Left cardiac atrium (tissue), 4 donors: ENCODE measurements around the gene VPS9D1. TPM values are rescaled to one million over a fixed set of nuclear protein-coding genes. Genes with fewer than 3 reads are reported as not detected.

Experiments used
- ATAC-seq, 2 donors: fragments of 200-7000 bp; cut with Tn5 transposase; one replicate each; pipeline ENCODE4 v1.9.1; 2020; ENCODE audit warnings: mild to moderate bottlenecking in 2 of 2, moderate library complexity in 2 of 2
- DNase-seq: peaks from one replicate; pipeline ENCODE4 v3.0.0-alpha.2; 2020
- intact Hi-C, 2 donors: fragments of 100-400 bp; cut with DNase I; formaldehyde crosslinking; loops; one replicate each; pipeline versions ENCODE4 v1.14.1 to v1.15.1; 2022 to 2023
- total RNA-seq, 2 donors: library from RNA; stranded (reverse); fragmentation: NEBNext Ultra II Directional; extraction: Animal tissue kit (Norgen Biotek cat#: 25700); gene quantifications; one replicate each; pipeline ENCODE4 v1.2.1, GENCODE V29; 2021
- donor health status: DM: no; HTN: yes; CAD: no.
- donor health status: DM: no; HTN: yes; CAD: no; lungs with severe emphysema.
- donor health status: DM: yes; HTN: yes; CAD: no.
- donor health status: Dilated cardiomyopathy.

VPS9D1 gene
- total RNA-seq, 2 donors from 2014 or later = 11.6 to 12.6 TPM

DNA sequence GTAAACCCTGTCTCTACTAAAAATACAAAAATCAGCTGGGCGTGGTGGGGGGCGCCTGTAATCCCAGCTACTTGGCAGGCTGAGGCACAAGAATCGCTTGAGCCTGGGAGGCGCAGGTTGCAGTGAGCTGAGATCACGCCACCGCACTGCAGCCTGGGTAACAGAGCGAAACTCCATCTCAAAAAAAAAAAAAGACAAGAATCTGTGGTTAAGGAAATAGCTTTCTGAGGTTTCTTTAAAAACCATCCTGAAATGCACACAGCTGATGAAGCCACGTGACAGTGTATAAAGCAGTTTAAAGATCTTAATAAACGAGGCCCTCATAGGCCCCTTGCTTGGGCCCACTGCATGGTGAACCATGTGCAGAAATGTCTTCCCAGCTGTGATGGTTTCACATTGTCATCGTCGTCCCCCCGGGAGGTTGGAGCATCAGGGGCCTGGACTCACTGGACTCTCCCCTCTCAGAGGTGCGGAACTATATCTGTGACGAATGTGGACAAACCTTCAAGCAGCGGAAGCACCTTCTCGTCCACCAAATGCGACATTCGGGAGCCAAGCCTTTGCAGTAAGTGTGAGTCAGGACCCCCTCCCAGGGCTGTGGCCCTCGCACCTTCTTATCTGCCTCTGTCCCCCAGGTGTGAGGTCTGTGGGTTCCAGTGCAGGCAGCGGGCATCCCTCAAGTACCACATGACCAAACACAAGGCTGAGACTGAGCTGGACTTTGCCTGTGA is 16.8 kb upstream of the VPS9D1 start:
- ATAC-seq (no peak), DNase-seq (no peak)
- intact Hi-C loops = no loop called here

- intact Hi-C loops = no loop called here
- no peak for DNase-seq
- ATAC-seq = no peak
Observed at GRCh38 chr16:89736554-89736953, 15.9 kb upstream of the VPS9D1 start.

- DNase-seq = no peak
- intact Hi-C loops = no loop called here
- no peak for ATAC-seq
Observed at GRCh38 chr16:89733792-89734191, 13.1 kb upstream of the VPS9D1 start.

GRCh38 chr16:89733322-89733721 is 12.6 kb upstream of the VPS9D1 start:
- ATAC-seq (no peak), DNase-seq (no peak)
- intact Hi-C loops = no loop called here

- intact Hi-C loops = no loop called here
- DNase-seq (no peak), ATAC-seq (no peak)
Observed at GRCh38 chr16:89732918-89733242, 12.2 kb upstream of the VPS9D1 start.

- intact Hi-C loops = no loop called here
- ATAC-seq (no peak), DNase-seq (no peak)
Observed at GRCh38 chr16:89732142-89732917, 11.6 kb upstream of the VPS9D1 start.

DNA sequence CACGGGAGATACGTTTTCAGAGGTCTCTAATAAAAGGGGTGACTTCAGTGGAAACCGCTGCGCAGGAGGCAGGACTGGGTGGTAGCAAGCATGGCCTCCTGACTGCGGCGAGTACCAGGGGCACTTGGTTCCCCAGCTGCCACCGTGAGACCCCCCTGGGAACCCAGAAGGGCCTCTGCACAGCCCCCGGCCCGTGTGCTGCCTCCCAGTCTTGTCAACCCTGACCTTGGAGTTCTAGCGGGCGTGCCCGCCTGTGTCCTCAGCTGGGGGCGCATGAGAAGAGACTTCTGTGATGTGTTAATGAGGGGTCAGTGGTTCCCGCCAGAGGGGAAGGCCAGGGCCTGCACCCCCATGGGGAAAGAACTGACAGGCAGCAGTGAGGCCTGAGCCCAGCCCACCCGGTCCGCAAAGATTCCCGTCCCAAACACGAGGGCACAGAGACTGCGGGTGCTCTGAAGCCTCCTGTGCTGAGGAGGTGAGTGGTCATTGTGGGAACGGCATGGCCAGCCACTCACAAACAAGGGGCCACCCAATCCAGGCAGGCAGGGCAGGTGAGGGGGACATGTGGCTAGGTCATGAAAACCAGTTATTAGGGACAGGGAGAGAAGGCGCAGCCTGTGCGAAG is 10.0 kb upstream of the VPS9D1 start:
- ATAC-seq (no peak), DNase-seq (no peak)
- intact Hi-C loops = no loop called here

DNA sequence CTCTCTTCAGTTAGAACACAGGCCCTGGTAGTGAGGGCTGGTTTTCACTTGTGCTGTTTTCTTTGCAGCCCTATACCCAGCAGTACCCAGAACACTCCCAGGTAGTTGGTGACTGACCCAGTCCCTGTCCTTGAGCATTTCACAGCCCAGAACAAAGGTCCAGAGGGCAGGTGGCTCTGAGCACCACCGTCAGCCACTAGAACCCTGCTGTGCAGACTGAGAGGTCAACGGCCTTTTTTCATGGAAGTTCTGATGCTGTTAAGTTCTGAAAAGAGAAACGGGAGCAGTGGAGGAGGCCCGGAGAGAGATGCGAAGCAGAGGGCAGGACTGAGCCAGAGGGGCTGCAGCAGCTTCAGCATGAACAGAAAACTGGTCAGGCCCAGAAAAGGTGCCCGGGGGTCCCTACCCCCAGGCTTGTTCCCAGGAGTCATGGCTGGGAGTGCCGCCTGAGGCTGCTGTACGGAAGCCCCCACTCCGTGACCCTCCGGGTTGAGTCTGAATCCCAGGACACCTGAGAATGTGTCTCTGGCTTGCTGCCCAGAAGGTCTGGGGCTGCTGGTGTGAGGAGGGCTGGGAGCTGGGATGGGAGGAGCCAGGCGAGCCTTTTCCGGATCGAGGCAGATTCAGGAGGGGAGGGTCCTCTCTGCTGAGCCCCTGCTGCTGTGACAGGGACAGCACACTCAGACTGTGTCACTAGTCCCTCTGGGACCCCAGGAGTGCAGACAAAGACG is 9.3 kb upstream of the VPS9D1 start:
- intact Hi-C loops = no loop called here
- ATAC-seq (peak; percentile 11 to 41), DNase-seq (no peak)

DNA sequence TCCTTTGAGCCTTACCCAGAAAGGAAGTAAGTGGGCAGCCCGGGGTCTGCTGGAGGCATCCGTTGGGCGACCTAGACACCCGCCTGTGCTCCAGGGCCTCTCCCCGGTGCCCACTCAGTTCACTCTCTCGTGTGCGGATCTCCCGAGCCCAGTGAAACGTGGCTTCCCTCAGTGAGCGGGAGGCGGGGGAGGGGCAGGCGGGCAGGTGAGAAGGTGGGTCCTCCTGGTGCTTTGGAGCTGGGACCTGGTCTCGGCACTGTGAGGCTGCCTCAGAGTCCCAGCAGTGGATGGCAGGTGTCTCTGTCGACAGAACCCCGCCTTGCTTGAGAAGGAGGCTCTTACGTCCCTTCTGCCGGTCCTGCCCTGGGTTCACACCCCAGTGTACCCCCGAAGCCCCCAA is 8.6 kb upstream of the VPS9D1 start:
- DNase-seq (no peak), ATAC-seq (no peak)
- intact Hi-C loops = no loop called here

GRCh38 chr16:89727406-89728120 is 6.9 kb upstream of the VPS9D1 start:
- no peak for ATAC-seq
- intact Hi-C loops = no loop called here
- no peak for DNase-seq

DNA sequence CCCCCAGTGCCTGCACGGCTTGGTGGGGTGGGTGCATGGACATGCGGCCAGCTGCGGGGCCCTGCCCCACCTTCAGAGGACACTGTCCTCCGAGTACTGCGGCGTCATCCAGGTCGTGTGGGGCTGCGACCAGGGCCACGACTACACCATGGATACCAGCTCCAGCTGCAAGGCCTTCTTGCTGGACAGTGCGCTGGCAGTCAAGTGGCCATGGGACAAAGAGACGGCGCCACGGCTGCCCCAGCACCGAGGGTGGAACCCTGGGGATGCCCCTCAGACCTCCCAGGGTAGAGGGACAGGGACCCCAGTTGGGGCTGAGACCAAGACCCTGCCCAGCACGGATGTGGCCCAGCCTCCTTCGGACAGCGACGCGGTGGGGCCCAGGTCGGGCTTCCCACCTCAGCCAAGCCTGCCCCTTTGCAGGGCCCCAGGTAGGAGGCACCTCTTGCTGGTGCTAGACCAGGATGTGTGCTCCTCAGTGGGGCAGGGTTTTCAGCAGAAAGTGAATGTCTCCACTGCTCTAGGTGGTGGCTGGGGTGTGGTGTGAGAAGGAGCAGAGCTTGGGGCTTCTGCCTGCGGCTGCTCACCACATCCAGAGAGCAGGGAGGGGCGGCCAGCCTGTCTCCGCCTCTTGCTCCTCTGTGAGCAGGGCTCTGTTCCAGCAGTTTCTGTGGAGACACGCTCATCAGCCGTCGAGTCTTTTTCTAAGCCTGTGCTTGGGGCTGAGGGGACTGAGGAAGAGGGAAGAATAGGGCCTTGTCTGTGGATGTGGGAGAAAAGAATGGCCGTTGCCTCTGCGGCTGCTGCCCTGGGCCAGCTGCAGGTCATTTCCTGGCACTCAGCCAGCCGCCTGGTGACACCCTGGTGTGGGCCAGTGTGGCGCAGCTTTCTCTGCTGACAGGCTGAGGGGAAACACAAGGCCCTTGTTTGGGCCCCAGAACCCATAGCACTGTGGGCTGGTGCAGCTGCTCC is 2.9 kb upstream of the VPS9D1 start:
- intact Hi-C loops = no loop called here
- peak; percentile 71 for DNase-seq

DNA sequence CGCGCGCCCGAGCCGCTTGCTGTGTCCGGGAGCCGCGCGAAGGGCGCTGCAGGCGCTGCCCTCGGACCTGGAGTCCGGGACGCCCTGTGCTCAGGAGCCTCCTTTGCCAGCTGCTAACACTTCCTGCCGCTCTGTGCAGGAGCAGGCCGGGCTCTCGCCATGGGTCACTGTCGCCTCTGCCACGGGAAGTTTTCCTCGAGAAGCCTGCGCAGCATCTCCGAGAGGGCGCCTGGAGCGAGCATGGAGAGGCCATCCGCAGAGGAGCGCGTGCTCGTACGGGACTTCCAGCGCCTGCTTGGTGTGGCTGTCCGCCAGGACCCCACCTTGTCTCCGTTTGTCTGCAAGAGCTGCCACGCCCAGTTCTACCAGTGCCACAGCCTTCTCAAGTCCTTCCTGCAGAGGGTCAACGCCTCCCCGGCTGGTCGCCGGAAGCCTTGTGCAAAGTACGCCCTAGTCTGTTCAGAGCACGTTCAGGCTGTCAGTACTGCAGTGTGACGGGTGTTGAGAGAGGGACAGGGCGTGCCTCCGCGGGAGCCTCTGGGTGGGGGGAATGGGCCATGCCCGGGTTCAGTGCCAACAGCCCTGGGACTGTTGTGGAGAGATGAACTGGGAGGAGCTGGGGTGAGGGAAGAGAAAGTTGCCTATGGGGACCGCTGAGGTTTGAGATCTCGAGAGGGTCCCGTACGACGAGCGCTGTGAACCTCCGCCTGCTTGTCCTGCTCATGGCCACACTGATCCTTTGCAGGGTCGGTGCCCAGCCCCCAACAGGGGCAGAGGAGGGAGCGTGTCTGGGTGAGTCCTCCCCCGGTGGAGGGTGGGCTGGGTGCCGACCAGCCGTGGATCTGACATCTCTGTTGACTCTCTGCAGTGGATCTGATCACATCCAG is 1.9 kb upstream of the VPS9D1 start:
- intact Hi-C loops = no loop called here
- ATAC-seq (peak; percentile 9 to 21), DNase-seq (peak; percentile 90)

More for the DNA sequence above, 2.9 kb upstream of the VPS9D1 start:
- no peak for ATAC-seq

DNA sequence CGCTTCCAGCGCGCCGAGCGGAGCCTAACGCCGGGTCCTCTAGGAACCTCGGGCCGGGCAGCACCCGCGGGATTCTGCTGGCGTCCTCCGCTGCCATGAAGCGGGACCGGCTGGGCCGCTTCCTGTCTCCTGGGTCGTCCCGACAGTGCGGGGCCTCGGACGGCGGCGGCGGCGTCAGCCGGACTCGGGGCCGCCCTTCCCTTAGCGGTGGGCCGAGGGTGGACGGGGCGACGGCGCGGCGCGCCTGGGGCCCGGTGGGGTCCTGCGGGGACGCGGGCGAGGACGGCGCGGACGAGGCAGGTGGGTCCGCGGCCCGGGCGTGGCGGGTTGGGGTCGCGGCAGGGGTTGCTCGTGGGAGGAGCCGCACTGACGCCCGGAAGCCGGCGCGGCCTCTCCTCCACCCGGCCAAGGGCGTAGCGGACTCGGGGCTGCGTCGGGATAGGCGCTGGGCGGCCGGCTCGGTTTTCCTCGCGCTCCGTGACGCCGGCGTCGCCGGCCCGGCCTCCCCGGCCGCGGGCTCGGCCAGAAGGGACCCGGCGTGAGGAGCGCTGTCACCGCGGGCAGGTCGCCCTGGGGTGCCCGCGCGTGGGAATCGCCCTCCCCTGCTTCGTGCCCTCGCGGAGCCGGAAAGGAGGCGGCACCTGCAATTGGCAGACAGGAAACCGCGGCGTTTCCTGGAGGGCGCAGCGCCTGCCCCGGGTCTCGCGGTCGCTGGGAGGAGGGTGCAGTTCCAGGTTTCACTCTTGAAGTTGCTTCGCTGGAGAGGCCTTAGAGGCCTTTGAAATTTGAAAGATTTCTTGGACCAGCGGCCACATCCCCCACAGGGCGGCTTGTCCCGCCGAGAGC is 1.1 kb upstream of the VPS9D1 start:
- DNase-seq = peak; percentile 80
- ATAC-seq = peak; percentile 28 to 36
- intact Hi-C loops = no loop called here

DNA sequence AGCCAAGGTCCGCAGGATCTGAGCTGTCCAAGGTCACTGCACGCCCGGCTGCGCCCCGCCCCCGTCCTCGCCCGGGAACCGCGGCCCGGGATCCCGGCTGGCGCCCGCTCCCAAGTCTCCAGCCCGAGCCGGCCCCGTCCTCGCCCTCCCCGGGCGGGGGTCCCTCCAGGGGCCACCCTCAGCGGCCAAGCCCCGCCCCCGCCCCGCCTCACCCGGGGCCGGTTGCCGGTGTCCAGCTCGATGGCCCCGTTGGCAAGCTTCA is 216 bp downstream of the VPS9D1 start:
- intact Hi-C loops = no loop called here
- DNase-seq = peak; percentile 55

DNA sequence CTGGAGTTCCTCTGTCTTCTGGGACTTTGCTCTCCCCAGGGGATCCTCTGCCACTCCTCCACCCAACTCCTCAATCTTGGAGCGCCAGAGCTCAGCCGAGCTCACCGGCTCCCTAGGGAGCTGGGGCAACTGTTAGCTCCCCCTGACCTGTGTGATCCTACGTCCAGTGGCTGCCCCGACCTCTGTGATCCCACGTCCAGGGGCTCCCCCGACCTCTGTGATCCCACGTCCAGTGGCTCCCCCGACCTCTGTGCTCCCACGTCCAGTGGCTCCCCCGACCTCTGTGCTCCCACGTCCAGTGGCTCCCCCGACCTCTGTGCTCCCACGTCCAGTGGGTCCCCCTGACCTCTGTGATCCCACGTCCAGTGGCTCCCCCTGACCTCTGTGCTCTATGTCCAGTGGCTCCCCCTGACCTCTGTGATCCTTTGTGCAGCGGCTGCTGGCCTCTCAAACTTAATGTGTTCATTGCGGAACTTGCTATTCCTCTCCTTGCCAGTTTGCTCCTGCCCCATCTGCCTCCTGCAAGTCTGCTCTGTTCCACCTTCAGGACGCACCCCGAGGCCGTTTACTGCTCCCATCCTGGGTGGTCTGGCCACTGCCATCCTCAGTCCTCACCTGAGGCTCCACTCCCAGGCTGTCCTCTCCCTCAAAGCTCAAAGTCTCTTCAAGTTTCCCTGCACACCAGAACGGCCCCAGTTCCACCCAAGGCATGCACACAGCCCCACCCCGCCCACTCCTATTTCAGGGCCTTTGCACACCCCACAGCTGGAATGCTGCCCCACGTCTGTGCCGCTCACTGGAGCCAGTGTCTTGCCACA is 2.8 kb downstream of the VPS9D1 start:
- ATAC-seq (no peak), DNase-seq (no peak)
- intact Hi-C loops = no loop called here

More for the DNA sequence above, 216 bp downstream of the VPS9D1 start:
- peak; percentile 20 to 32 for ATAC-seq
